ENCODE results near the gene PARP8.

PARP8 gene

GRCh38 chr5:50786073-50786472 is 119.6 kb downstream of the PARP8 start:
- H3K4me3 ChIP-seq (ENCODE audit: low read depth, low read length): no peak overlapping the region
- in situ Hi-C loops (cut with HindIII; ENCODE audit: low sequenced_read_pairs): no loop called here
- TF ChIP-seq CTCF (IDR thresholded peaks at IDR 0.05; ENCODE audit: low read depth, low read length): no peak
- DNase-seq (ENCODE audit: low read depth, low spot score): no peak

GRCh38 chr5:50791813-50792212 is 125.4 kb downstream of the PARP8 start:
- no peak for DNase-seq (ENCODE audit: low read depth, low spot score)
- no peak overlapping the region for H3K4me3 ChIP-seq (ENCODE audit: low read depth, low read length)
- in situ Hi-C loops (cut with HindIII; ENCODE audit: low sequenced_read_pairs): no loop called here
- TF ChIP-seq CTCF (IDR thresholded peaks at IDR 0.05; ENCODE audit: low read depth, low read length): no peak

GRCh38 chr5:50792843-50793242 is 126.4 kb downstream of the PARP8 start:
- no peak for TF ChIP-seq CTCF (IDR thresholded peaks at IDR 0.05; ENCODE audit: low read depth, low read length)
- in situ Hi-C loops (cut with HindIII; ENCODE audit: low sequenced_read_pairs): no loop called here
- DNase-seq (ENCODE audit: low read depth, low spot score): no peak
- H3K4me3 ChIP-seq (ENCODE audit: low read depth, low read length): no peak overlapping the region

GRCh38 chr5:50794812-50795211 is 128.4 kb downstream of the PARP8 start:
- DNase-seq (ENCODE audit: low read depth, low spot score): no peak

GRCh38 chr5:50798002-50798401 is 131.6 kb downstream of the PARP8 start:
- in situ Hi-C loops (cut with HindIII; ENCODE audit: low sequenced_read_pairs): no loop called here
- DNase-seq (ENCODE audit: low read depth, low spot score): no peak
- TF ChIP-seq CTCF (IDR thresholded peaks at IDR 0.05; ENCODE audit: low read depth, low read length): no peak
- no peak overlapping the region for H3K4me3 ChIP-seq (ENCODE audit: low read depth, low read length)

More at GRCh38 chr5:50794812-50795211, 128.4 kb downstream of the PARP8 start:
- in situ Hi-C loops (cut with HindIII; ENCODE audit: low sequenced_read_pairs): no loop called here
- no peak overlapping the region for H3K4me3 ChIP-seq (ENCODE audit: low read depth, low read length)
- no peak for TF ChIP-seq CTCF (IDR thresholded peaks at IDR 0.05; ENCODE audit: low read depth, low read length)

- no peak overlapping the region for H3K4me3 ChIP-seq (ENCODE audit: low read depth, low read length)
- DNase-seq (ENCODE audit: low read depth, low spot score): no peak
- in situ Hi-C loops (cut with HindIII; ENCODE audit: low sequenced_read_pairs): no loop called here
- no peak for TF ChIP-seq CTCF (IDR thresholded peaks at IDR 0.05; ENCODE audit: low read depth, low read length)
Measured at GRCh38 chr5:50799596-50799995, 133.2 kb downstream of the PARP8 start.

GRCh38 chr5:50800410-50800809 is 134.0 kb downstream of the PARP8 start:
- in situ Hi-C loops (cut with HindIII; ENCODE audit: low sequenced_read_pairs): no loop called here
- no peak for TF ChIP-seq CTCF (IDR thresholded peaks at IDR 0.05; ENCODE audit: low read depth, low read length)
- H3K4me3 ChIP-seq (ENCODE audit: low read depth, low read length): no peak overlapping the region
- no peak for DNase-seq (ENCODE audit: low read depth, low spot score)

Data from astrocyte of the spinal cord (primary cell).